Sigmoid colon (tissue), 7 donors: ENCODE results near the gene DRD2. TPM values are rescaled to one million over a fixed set of nuclear protein-coding genes. Genes with fewer than 3 reads are reported as not detected.

Experiments
- DNase-seq: peaks from one replicate; pipeline ENCODE4 v3.0.0-alpha.2; 2019
- H3K27ac ChIP-seq, 4 donors: fragments of 200-600 bp; sonication (generic); one replicate each; pipeline ENCODE4 v1.5.1; 2016 to 2019; ENCODE audit warnings: mild to moderate bottlenecking in 1 of 4
- H3K27me3 ChIP-seq, 3 donors: fragments of 200-600 bp; sonication (generic); one replicate each; pipeline ENCODE4 v1.5.1; 2019; ENCODE audit warnings: mild to moderate bottlenecking in 1 of 3
- H3K36me3 ChIP-seq, 4 donors: fragments of 200-600 bp; sonication (generic); one replicate each; pipeline ENCODE4 v1.5.1; 2016 to 2019
- H3K4me1 ChIP-seq, 4 donors: fragments of 200-600 bp; sonication (generic); one replicate each; pipeline ENCODE4 v1.5.1; 2017 to 2019
- H3K4me3 ChIP-seq, 4 donors: fragments of 200-600 bp; sonication (generic); one replicate each; pipeline ENCODE4 v1.5.1; 2017 to 2019; ENCODE audit warnings: mild to moderate bottlenecking in 2 of 4, moderate library complexity in 1 of 4
- H3K9me3 ChIP-seq, 4 donors: fragments of 200-600 bp in 3 of 4; sonication (generic) in 3 of 4; one replicate each; pipeline versions ENCODE4 v1.5.1 to v1.6.1; 2013 to 2019
- CTCF ChIP-seq, 4 experiments: fragments of 450-650 bp in 3 of 4; fragments of 200-600 bp in 1 of 4; IDR thresholded peaks; one replicate each; pipeline ENCODE4 v1.5.1; 2016 to 2019; ENCODE audit warnings: antibody characterized with exemption in 4 of 4, mild to moderate bottlenecking in 3 of 4, moderate library complexity in 2 of 4
- EP300 ChIP-seq, 4 donors: sonication (generic); formaldehyde crosslinking; IDR thresholded peaks; one replicate each; pipeline ENCODE4 v1.6.1; 2017; ENCODE audit warnings: antibody characterized with exemption in 4 of 4
- POLR2A ChIP-seq, 2 donors: fragments of 450-650 bp; IDR thresholded peaks; one replicate each; pipeline ENCODE4 v1.6.1; 2016; ENCODE audit warnings: antibody characterized with exemption in 2 of 2, mild to moderate bottlenecking in 2 of 2, moderate library complexity in 2 of 2
- POLR2AphosphoS5 ChIP-seq, 4 donors: sonication (generic); formaldehyde crosslinking; IDR thresholded peaks; one replicate each; pipeline ENCODE4 v1.6.1; 2017; ENCODE audit warnings: antibody characterized with exemption in 4 of 4
- WGBS, 2 donors: extraction: QIAGEN DNeasy Blood & Tissue Kit; methylation state at CpG; one replicate each; pipeline ENCODE4 v1.1.7; 2013; 5-methylcytosine and 5-hydroxymethylcytosine counted together
- intact Hi-C: fragments of 100-400 bp; cut with DNase I; formaldehyde crosslinking; loops from one replicate; pipeline ENCODE4 v1.15.1; 2023
- polyA plus RNA-seq, 3 donors: library from polyadenylated mRNA; stranded (reverse); fragments of 200-250 nt; gene quantifications; one replicate each; pipeline ENCODE4 v1.2.3, GENCODE V29; 2013
- total RNA-seq, 4 donors: library from RNA; depleted of rRNA; stranded (reverse); fragments of >200 nt; gene quantifications; one replicate each; pipeline ENCODE4 v1.1.0, GENCODE V29; 2016
- donor health status: healthy with polysubstance abuse.
- donor health status: Bipolar disorder and iron deficiency.
- donor health status: healthy.

Gene DRD2
- total and polyA plus RNA-seq, 7 donors = 0.19 to 1.2 (median 0.66) TPM; not detected in 2

DNA sequence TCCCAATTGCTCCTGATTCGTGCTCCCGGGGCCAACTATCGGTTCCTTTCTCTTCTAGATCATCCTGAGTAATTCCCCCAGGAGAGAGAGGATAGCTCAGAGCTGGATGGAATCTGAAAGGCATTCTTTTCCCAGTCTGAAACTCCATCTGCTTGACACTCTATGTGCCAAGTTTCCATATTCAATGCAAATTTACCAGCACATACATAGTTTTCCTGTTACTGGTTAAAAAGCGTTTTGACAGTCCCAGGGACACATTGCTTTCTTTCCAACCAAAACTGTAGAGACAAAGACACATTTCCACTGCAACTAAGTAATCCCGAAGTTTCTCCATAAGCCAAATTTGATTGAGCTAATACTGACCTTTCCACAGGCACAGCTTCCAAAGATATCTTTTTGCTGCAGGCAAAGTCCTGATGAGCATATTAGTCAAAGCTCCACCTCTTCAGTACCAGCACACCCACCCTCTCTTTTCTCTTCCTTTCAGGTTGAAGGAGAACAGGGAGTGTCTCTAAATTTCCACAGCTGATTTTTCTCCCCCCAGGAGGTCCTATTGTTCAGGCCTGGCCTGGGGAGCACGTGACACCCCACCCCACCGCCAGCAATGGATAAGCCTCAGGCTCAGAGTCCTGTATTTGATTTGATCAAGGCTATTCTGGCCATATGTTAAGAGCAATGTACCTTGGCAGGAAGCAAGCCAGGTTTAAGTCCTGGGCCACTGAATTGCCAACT lies 97.4 kb downstream of the DRD2 start:
- H3K4me1 ChIP-seq = no peaks in the 10 kb centered on the region
- intact Hi-C loops = no loop called here
- H3K27me3 ChIP-seq = no peaks in the 10 kb centered on the region
- no peak overlapping the region for H3K27ac ChIP-seq
- H3K9me3 ChIP-seq = no peaks in the 10 kb centered on the region
- TF ChIP-seq POLR2AphosphoS5 (IDR thresholded peaks at IDR 0.05) (no peak), CTCF (IDR thresholded peaks at IDR 0.05) (no peak), EP300 (IDR thresholded peaks at IDR 0.05) (no peak), POLR2A (IDR thresholded peaks at IDR 0.05) (no peak)
- DNase-seq = no peak
- 77 to 84% methylated on average over 7 of the region's 7 CpGs for WGBS, 2 donors
- no peaks in the 10 kb centered on the region for H3K36me3 ChIP-seq
- no peak overlapping the region for H3K4me3 ChIP-seq

DNA sequence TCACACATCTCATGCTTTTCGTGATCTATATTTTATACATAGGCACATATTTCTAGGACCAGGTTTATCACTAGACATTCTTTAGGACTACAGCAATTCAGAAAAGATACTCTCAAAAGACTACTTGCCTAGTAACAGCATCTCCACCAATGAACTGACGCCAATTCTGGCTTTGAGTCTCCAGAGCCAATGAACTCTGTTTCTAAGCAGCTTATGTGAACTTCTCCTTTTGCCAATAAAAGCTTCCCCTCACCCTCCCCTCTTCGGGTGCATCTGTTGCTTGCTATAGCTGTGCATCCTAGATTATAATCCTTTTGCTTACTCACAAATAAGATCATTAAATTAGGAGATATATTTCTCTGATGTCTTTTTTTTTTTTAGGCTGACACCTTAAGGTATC lies 99.0 kb downstream of the DRD2 start:
- 29 to 70% methylated on average over 3 of the region's 3 CpGs for WGBS, 2 donors
- Histone ChIP-seq H3K27ac (no peak overlapping the region), H3K27me3 (no peaks in the 10 kb centered on the region), H3K4me1 (no peaks in the 10 kb centered on the region), H3K36me3 (no peaks in the 10 kb centered on the region), H3K9me3 (no peaks in the 10 kb centered on the region), H3K4me3 (no peak overlapping the region)
- TF ChIP-seq POLR2A (IDR thresholded peaks at IDR 0.05) (no peak), POLR2AphosphoS5 (IDR thresholded peaks at IDR 0.05) (no peak), CTCF (IDR thresholded peaks at IDR 0.05) (no peak), EP300 (IDR thresholded peaks at IDR 0.05) (no peak)
- no peak for DNase-seq
- intact Hi-C loops = no loop called here

DNA sequence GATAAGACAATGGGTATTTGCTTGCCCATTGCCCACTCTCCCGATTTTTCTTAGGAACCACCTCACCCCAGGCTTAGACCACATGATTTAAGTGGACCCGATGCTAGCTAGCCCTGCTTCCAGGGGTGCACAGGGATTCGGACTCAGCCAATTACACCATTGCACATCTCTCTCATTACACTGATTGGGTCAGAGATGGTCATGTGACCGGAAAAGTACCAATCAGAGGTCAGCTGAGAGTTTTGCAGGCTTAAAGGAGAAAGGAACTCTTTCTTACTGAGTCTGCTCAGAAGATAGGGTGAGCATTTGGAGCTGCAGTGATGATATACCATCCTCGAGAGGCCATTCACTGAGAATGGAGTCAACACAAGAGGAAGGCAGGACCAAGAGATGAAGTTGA lies 99.8 kb downstream of the DRD2 start:
- Histone ChIP-seq H3K36me3 (no peaks in the 10 kb centered on the region), H3K9me3 (no peaks in the 10 kb centered on the region), H3K4me3 (no peak overlapping the region), H3K27me3 (no peaks in the 10 kb centered on the region), H3K27ac (no peak overlapping the region), H3K4me1 (no peaks in the 10 kb centered on the region)
- TF ChIP-seq POLR2AphosphoS5 (IDR thresholded peaks at IDR 0.05) (no peak), EP300 (IDR thresholded peaks at IDR 0.05) (no peak), CTCF (IDR thresholded peaks at IDR 0.05) (no peak), POLR2A (IDR thresholded peaks at IDR 0.05) (no peak)
- intact Hi-C loops = no loop called here
- no peak for DNase-seq
- 94 to 97% methylated on average over 5 of the region's 5 CpGs for WGBS, 2 donors

DNA sequence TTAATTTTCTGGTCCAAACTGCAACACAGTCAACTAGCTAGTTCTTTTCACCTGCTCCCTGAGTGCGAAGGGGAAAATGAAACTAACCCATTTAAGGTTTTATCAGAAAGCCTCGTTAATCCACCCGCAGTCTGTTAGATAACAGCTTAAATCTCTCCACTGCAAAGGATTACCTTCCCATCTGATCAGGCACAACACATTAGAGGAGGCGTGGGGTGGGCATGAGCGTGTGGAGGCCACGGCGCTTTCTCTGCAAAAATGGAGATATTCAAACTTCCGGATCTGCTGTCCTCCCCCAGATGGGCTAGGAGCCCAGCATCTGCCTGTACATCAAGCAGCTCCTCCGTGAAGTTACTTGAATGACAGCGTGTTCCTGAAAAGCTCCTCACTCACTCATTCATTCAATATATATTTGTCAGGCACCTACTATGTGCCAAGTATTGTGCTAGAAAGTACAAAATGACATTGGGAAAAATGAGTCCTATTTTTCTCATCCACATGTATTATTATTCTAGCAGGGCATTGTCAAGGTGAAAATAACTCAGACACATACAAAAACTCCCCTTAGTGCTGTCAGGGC lies 101.1 kb downstream of the DRD2 start:
- Histone ChIP-seq H3K9me3 (no peaks in the 10 kb centered on the region), H3K4me1 (no peaks in the 10 kb centered on the region), H3K36me3 (peaks cover 0 to 1% (median 0%) of the 10 kb centered on the region in 4 donors), H3K27me3 (no peaks in the 10 kb centered on the region), H3K27ac (no peak overlapping the region), H3K4me3 (no peak overlapping the region)
- DNase-seq = no peak
- TF ChIP-seq CTCF (IDR thresholded peaks at IDR 0.05) = no peak
- no peak for TF ChIP-seq EP300 (IDR thresholded peaks at IDR 0.05)
- TF ChIP-seq POLR2AphosphoS5 (IDR thresholded peaks at IDR 0.05) = no peak
- TF ChIP-seq POLR2A (IDR thresholded peaks at IDR 0.05) = no peak
- intact Hi-C loops = no loop called here
- WGBS, 2 donors = 86% methylated on average over 10 of the region's 10 CpGs
